GM12801 (cell line): ENCODE results near the gene CNTFR.

Experiments used
- TF ChIP-seq, protein P1 (sequence below): IDR thresholded peaks from one replicate; pipeline ENCODE4 v1.5.1; 2011; ENCODE audit warnings: control low read depth; ENCODE audit not compliant: insufficient read length; ENCODE audit errors: extremely low read depth

The CNTFR gene

GRCh38 chr9:34580358-34580757 is 9.2 kb downstream of the CNTFR start:
- TF ChIP-seq, protein P1, sequence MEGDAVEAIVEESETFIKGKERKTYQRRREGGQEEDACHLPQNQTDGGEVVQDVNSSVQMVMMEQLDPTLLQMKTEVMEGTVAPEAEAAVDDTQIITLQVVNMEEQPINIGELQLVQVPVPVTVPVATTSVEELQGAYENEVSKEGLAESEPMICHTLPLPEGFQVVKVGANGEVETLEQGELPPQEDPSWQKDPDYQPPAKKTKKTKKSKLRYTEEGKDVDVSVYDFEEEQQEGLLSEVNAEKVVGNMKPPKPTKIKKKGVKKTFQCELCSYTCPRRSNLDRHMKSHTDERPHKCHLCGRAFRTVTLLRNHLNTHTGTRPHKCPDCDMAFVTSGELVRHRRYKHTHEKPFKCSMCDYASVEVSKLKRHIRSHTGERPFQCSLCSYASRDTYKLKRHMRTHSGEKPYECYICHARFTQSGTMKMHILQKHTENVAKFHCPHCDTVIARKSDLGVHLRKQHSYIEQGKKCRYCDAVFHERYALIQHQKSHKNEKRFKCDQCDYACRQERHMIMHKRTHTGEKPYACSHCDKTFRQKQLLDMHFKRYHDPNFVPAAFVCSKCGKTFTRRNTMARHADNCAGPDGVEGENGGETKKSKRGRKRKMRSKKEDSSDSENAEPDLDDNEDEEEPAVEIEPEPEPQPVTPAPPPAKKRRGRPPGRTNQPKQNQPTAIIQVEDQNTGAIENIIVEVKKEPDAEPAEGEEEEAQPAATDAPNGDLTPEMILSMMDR: no peak

GRCh38 chr9:34579808-34580163 is 9.7 kb downstream of the CNTFR start:
- TF ChIP-seq, protein P1: no peak

GRCh38 chr9:34579104-34579807 is 10.3 kb downstream of the CNTFR start:
- TF ChIP-seq, protein P1: no peak

DNA sequence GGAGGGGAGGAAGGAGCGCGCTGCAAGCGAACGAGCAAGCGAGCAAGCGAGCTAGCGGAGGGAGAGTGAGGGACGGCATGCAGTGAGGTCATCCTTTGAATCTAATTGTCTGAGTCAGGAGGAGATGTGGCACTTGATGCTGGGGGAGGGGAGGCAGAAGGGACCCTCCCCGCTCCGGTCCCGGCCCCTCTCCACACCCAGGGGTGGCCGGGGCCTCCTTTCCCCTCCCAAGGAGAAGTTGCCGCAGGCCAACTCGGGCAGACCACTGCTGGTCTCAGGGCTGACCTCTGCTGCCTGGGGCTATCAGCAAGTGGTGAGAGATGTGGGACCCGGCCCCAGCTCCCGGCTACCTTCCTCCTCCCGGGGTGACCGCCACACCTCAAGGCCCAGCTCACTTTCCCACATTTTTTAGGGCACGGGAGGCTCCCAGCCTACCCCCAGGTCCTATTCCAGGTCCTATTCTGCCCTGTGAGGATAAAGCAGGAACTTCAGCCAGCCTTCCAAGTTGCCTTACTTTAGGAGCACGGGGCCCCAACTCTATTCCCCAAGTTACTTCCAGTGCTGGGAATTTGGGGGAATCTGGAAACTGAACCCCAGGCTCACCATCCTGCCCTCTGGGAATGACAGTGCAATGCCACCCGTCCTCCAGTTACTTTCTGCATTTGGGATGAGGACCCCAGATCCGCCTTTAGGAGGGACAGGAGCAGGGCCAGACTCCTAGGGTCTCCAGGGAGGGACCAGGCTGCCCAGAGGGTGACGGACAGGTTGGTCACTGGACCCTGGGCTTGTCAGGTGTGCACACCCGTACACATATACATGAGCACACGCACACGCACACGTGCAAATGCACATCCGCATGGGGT is 11.1 kb downstream of the CNTFR start:
- TF ChIP-seq, protein P1: no peak

DNA sequence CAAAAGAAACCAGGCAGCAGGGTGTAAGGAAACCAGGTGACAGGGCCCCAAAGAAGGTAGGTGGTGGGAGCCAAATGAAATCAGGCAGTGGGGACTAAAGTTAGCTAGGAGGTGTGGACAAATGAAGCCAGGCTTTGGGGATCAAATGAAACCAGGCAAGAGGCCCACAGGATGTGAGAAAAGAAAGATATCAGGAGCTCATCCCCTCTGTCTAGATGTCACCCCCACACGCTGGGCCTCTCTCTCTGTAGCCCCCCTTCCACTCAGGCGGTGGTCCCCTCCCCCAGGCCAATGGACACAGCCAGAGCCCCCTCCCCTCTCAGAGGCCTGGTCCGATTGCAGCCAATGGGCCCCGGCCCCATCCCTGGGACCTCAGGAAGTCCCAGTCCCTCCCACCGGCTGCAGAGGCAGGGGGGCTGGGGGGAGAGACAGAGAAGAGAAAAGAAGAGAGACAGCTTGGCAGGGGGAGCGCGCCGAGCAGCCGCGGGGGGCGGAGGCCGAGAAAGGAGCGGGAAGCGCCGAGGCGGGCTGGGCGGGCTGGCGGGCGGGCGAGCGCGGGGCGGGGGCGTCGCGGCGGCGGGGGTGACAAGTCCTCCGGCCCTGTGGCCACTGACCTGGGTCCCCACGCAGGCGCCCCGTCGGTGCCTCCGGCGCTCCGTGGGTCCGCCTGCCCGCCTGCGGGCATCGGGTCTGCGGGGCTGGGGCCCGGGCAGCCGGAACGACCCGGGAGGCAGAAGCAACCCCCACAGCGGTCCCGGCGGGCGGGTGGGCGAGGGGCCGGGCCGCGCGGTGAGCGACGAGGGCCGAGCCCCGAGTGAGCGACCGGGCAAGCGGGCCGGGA is 11.9 kb downstream of the CNTFR start:
- TF ChIP-seq, protein P1: no peak

- TF ChIP-seq, protein P1: no peak
These were observed 12.7 kb downstream of the CNTFR start for GRCh38 chr9:34576597-34577399.
